DOHH2 (cell line): ENCODE measurements around the gene TLNRD1.

Experiments
- EZH2phosphoT487 ChIP-seq: fragments of 200-600 bp; sonication (generic); IDR thresholded peaks from 2 replicates; pipeline ENCODE4 v1.6.1; 2017; ENCODE audit warnings: borderline replicate concordance, mild to moderate bottlenecking, antibody characterized with exemption, low read length, moderate library complexity, mixed read lengths
- TF ChIP-seq, protein P1 (sequence below): fragments of 200-600 bp; sonication (generic); IDR thresholded peaks from one replicate; pipeline ENCODE4 v1.5.1; 2014; ENCODE audit warnings: antibody characterized with exemption, mild to moderate bottlenecking, low read depth, low read length; ENCODE audit not compliant: poor library complexity, severe bottlenecking

DNA sequence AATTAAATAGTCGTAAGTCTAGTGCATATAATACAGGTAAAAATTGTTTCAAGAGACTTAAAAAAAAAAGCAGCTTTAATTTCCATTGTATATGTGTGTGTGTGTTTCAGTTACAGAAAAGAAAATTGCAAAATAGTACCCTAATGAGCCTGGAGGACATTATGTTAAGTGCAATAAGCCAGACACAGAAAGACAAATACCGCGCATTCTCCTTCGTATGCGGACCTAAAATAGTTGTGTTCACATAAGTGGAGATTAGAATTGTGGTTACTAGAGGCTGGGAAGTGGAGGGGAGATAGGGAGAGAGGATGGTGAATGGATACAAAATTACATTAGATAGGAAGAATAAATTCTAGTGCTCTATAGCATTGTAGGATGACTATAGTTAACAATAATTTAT, 14.7 kb upstream of the TLNRD1 start:
- TF ChIP-seq, protein P1, sequence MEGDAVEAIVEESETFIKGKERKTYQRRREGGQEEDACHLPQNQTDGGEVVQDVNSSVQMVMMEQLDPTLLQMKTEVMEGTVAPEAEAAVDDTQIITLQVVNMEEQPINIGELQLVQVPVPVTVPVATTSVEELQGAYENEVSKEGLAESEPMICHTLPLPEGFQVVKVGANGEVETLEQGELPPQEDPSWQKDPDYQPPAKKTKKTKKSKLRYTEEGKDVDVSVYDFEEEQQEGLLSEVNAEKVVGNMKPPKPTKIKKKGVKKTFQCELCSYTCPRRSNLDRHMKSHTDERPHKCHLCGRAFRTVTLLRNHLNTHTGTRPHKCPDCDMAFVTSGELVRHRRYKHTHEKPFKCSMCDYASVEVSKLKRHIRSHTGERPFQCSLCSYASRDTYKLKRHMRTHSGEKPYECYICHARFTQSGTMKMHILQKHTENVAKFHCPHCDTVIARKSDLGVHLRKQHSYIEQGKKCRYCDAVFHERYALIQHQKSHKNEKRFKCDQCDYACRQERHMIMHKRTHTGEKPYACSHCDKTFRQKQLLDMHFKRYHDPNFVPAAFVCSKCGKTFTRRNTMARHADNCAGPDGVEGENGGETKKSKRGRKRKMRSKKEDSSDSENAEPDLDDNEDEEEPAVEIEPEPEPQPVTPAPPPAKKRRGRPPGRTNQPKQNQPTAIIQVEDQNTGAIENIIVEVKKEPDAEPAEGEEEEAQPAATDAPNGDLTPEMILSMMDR = no peak
- TF ChIP-seq EZH2phosphoT487 = no peak
